ENCODE results near the gene GPHA2.
A peak's percentile ranks its signal among the peaks of the same experiment; 100 is the strongest.

Gene GPHA2

GRCh38 chr11:64916040-64916774 lies 19.5 kb downstream of the GPHA2 start:
- TF ChIP-seq TAF1 (IDR thresholded peaks at IDR 0.05; ENCODE audit: low read depth) (no peak), EP300 (IDR thresholded peaks at IDR 0.05; ENCODE audit: borderline replicate concordance) (no peak), CREB1 (IDR thresholded peaks at IDR 0.05; ENCODE audit: low read depth) (no peak), CEBPB (IDR thresholded peaks at IDR 0.05) (no peak), TEAD4 (IDR thresholded peaks at IDR 0.05) (no peak), MAX (IDR thresholded peaks at IDR 0.05) (peak; percentile 44), ZBTB7A (IDR thresholded peaks at IDR 0.05; ENCODE audit: low read depth) (no peak), FOXM1 (IDR thresholded peaks at IDR 0.05; ENCODE audit: borderline replicate concordance, low read depth) (no peak)

- no peak for TF ChIP-seq EGR1 (IDR thresholded peaks at IDR 0.05)
- no peak for TF ChIP-seq CREB1 (IDR thresholded peaks at IDR 0.05; ENCODE audit: low read depth)
- TF ChIP-seq TCF12 (IDR thresholded peaks at IDR 0.05; ENCODE audit: low read depth), result no peak
- no peak for TF ChIP-seq FOXM1 (IDR thresholded peaks at IDR 0.05; ENCODE audit: borderline replicate concordance, low read depth)
- no peak for TF ChIP-seq NFIC (IDR thresholded peaks at IDR 0.05)
- TF ChIP-seq RAD21 (IDR thresholded peaks at IDR 0.05; ENCODE audit: low read depth), result no peak
- TF ChIP-seq TAF1 (IDR thresholded peaks at IDR 0.05; ENCODE audit: low read depth), result no peak
- TF ChIP-seq MAX (IDR thresholded peaks at IDR 0.05), result no peak
- no peak for TF ChIP-seq CEBPB (IDR thresholded peaks at IDR 0.05)
- TF ChIP-seq ZBTB7A (IDR thresholded peaks at IDR 0.05; ENCODE audit: low read depth), result no peak
- no peak for TF ChIP-seq YY1 (IDR thresholded peaks at IDR 0.05; ENCODE audit: low read depth)
- no peak for TF ChIP-seq TEAD4 (IDR thresholded peaks at IDR 0.05)
- TF ChIP-seq EP300 (IDR thresholded peaks at IDR 0.05; ENCODE audit: borderline replicate concordance), result no peak
- no peak for TF ChIP-seq REST (IDR thresholded peaks at IDR 0.05; ENCODE audit: low read depth)
- no peak for TF ChIP-seq USF1 (IDR thresholded peaks at IDR 0.05)
Observed at GRCh38 chr11:64915376-64915887, 20.3 kb downstream of the GPHA2 start.

- TF ChIP-seq ZBTB7A (IDR thresholded peaks at IDR 0.05; ENCODE audit: low read depth) (no peak), EGR1 (IDR thresholded peaks at IDR 0.05) (no peak), CREB1 (IDR thresholded peaks at IDR 0.05; ENCODE audit: low read depth) (no peak), TEAD4 (IDR thresholded peaks at IDR 0.05) (no peak), FOXM1 (IDR thresholded peaks at IDR 0.05; ENCODE audit: borderline replicate concordance, low read depth) (no peak), RAD21 (IDR thresholded peaks at IDR 0.05; ENCODE audit: low read depth) (no peak), REST (IDR thresholded peaks at IDR 0.05; ENCODE audit: low read depth) (no peak), CEBPB (IDR thresholded peaks at IDR 0.05) (no peak), TCF12 (IDR thresholded peaks at IDR 0.05; ENCODE audit: low read depth) (no peak), EP300 (IDR thresholded peaks at IDR 0.05; ENCODE audit: borderline replicate concordance) (no peak), NFIC (IDR thresholded peaks at IDR 0.05) (no peak), MAX (IDR thresholded peaks at IDR 0.05) (no peak), USF1 (IDR thresholded peaks at IDR 0.05) (no peak), TAF1 (IDR thresholded peaks at IDR 0.05; ENCODE audit: low read depth) (no peak), YY1 (IDR thresholded peaks at IDR 0.05; ENCODE audit: low read depth) (no peak)
Observed at GRCh38 chr11:64914123-64914522, 21.6 kb downstream of the GPHA2 start.

GRCh38 chr11:64913171-64913727 lies 22.4 kb downstream of the GPHA2 start:
- no peak for TF ChIP-seq TCF12 (IDR thresholded peaks at IDR 0.05; ENCODE audit: low read depth)
- TF ChIP-seq YY1 (IDR thresholded peaks at IDR 0.05; ENCODE audit: low read depth), result no peak
- TF ChIP-seq EGR1 (IDR thresholded peaks at IDR 0.05), result no peak
- TF ChIP-seq FOXM1 (IDR thresholded peaks at IDR 0.05; ENCODE audit: borderline replicate concordance, low read depth), result no peak
- TF ChIP-seq CEBPB (IDR thresholded peaks at IDR 0.05), result no peak
- TF ChIP-seq ZBTB7A (IDR thresholded peaks at IDR 0.05; ENCODE audit: low read depth), result no peak
- TF ChIP-seq NFIC (IDR thresholded peaks at IDR 0.05), result no peak
- TF ChIP-seq MAX (IDR thresholded peaks at IDR 0.05), result no peak

GRCh38 chr11:64911689-64912088 lies 24.0 kb downstream of the GPHA2 start:
- TF ChIP-seq TAF1 (IDR thresholded peaks at IDR 0.05; ENCODE audit: low read depth), result no peak
- TF ChIP-seq CEBPB (IDR thresholded peaks at IDR 0.05), result no peak
- TF ChIP-seq FOXM1 (IDR thresholded peaks at IDR 0.05; ENCODE audit: borderline replicate concordance, low read depth), result no peak
- TF ChIP-seq RAD21 (IDR thresholded peaks at IDR 0.05; ENCODE audit: low read depth), result no peak
- no peak for TF ChIP-seq ZBTB7A (IDR thresholded peaks at IDR 0.05; ENCODE audit: low read depth)
- TF ChIP-seq CREB1 (IDR thresholded peaks at IDR 0.05; ENCODE audit: low read depth), result no peak
- TF ChIP-seq TEAD4 (IDR thresholded peaks at IDR 0.05), result no peak
- no peak for TF ChIP-seq EP300 (IDR thresholded peaks at IDR 0.05; ENCODE audit: borderline replicate concordance)
- TF ChIP-seq YY1 (IDR thresholded peaks at IDR 0.05; ENCODE audit: low read depth), result no peak
- TF ChIP-seq EGR1 (IDR thresholded peaks at IDR 0.05), result no peak
- no peak for TF ChIP-seq REST (IDR thresholded peaks at IDR 0.05; ENCODE audit: low read depth)
